ENCODE measurements around the gene PANK1. TPM values are rescaled to one million over a fixed set of nuclear protein-coding genes. Genes with fewer than 3 reads are reported as not detected.

The PANK1 gene
- total RNA-seq, 1 donor from 2014 or later, result 7.9 TPM

DNA sequence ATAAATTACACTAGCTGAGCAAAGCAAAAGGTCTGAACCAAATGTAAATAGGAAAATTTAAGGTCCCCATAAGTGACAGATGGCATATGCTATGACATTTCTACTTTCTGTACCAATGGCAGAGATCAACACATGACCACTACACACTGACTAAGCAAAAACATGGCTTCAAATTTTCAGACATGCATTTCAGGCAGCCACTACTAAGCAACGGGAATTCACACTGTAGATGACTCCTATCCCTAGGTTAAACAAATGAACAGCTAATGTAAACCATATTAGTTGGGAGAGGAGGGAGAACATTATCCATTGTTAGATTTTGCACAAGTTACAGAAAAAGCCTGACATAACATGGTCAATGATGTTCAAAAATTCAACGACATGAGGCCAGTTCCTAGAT lies 45.0 kb upstream of the PANK1 start:
- no peaks in the 10 kb centered on the region for H3K9me3 Mint-ChIP-seq (ENCODE audit: unreplicated experiment)
- Histone ChIP-seq H3K4me2 (ENCODE audit: low read length) (no peak overlapping the region), H3K27me3 (ENCODE audit: insufficient read depth, low read length) (no peaks in the 10 kb centered on the region), H3K27ac (ENCODE audit: low read depth, low read length) (no peak overlapping the region), H2AFZ (ENCODE audit: low read depth, low read length) (no peak overlapping the region), H3K36me3 (ENCODE audit: insufficient read depth, low read length) (no peaks in the 10 kb centered on the region), H3K79me2 (ENCODE audit: insufficient read depth, low read length) (no peaks in the 10 kb centered on the region), H3K9me3 (ENCODE audit: insufficient read depth, low read depth, low read length) (no peaks in the 10 kb centered on the region), H3K9ac (ENCODE audit: low read length) (no peak overlapping the region), H3K4me1 (ENCODE audit: insufficient read depth, low read length) (no peaks in the 10 kb centered on the region), H3K4me3 (ENCODE audit: insufficient read depth, low read depth, low read length) (no peak overlapping the region), H4K20me1 (ENCODE audit: insufficient read depth, low read length) (no peaks in the 10 kb centered on the region)
- DNase-seq (ENCODE audit: low read depth) (no peak), FAIRE-seq (no peak)
- H3K4me3 Mint-ChIP-seq (ENCODE audit: unreplicated experiment), result no peak overlapping the region
- H3K27me3 Mint-ChIP-seq (ENCODE audit: low read depth, unreplicated experiment), result no peaks in the 10 kb centered on the region
- H3K27ac Mint-ChIP-seq (ENCODE audit: unreplicated experiment), result no peak overlapping the region
- no peaks in the 10 kb centered on the region for H3K4me1 Mint-ChIP-seq (ENCODE audit: low read depth, unreplicated experiment)
- TF ChIP-seq CTCF (IDR thresholded peaks at IDR 0.05; ENCODE audit: insufficient read depth, low read depth, low read length), result no peak
- no peak for TF ChIP-seq EZH2 (IDR thresholded peaks at IDR 0.05; ENCODE audit: insufficient read depth, low read length)
- no peaks in the 10 kb centered on the region for H3K36me3 Mint-ChIP-seq (ENCODE audit: low read depth, unreplicated experiment)

- no peaks in the 10 kb centered on the region for H3K9me3 Mint-ChIP-seq (ENCODE audit: unreplicated experiment)
- TF ChIP-seq CTCF (IDR thresholded peaks at IDR 0.05; ENCODE audit: insufficient read depth, low read depth, low read length) (no peak), EZH2 (IDR thresholded peaks at IDR 0.05; ENCODE audit: insufficient read depth, low read length) (no peak)
These were observed 40.9 kb upstream of the PANK1 start for GRCh38 chr10:89685936-89686335.

GRCh38 chr10:89684604-89685003 lies 39.6 kb upstream of the PANK1 start:
- H3K4me2 ChIP-seq (ENCODE audit: low read length), result no peak overlapping the region
- Mint-ChIP-seq H3K9me3 (ENCODE audit: unreplicated experiment) (no peaks in the 10 kb centered on the region), H3K27me3 (ENCODE audit: low read depth, unreplicated experiment) (no peaks in the 10 kb centered on the region), H3K4me3 (ENCODE audit: unreplicated experiment) (no peak overlapping the region), H3K27ac (ENCODE audit: unreplicated experiment) (no peak overlapping the region), H3K4me1 (ENCODE audit: low read depth, unreplicated experiment) (no peaks in the 10 kb centered on the region), H3K36me3 (ENCODE audit: low read depth, unreplicated experiment) (no peaks in the 10 kb centered on the region)
- TF ChIP-seq CTCF (IDR thresholded peaks at IDR 0.05; ENCODE audit: insufficient read depth, low read depth, low read length) (no peak), EZH2 (IDR thresholded peaks at IDR 0.05; ENCODE audit: insufficient read depth, low read length) (no peak)
- H3K9me3 ChIP-seq (ENCODE audit: insufficient read depth, low read depth, low read length), result no peaks in the 10 kb centered on the region
- H4K20me1 ChIP-seq (ENCODE audit: insufficient read depth, low read length), result no peaks in the 10 kb centered on the region
- no peak overlapping the region for H3K4me3 ChIP-seq (ENCODE audit: insufficient read depth, low read depth, low read length)
- peaks cover 2% of the 10 kb centered on the region for H3K4me1 ChIP-seq (ENCODE audit: insufficient read depth, low read length)
- H3K36me3 ChIP-seq (ENCODE audit: insufficient read depth, low read length), result no peaks in the 10 kb centered on the region
- no peak overlapping the region for H3K27ac ChIP-seq (ENCODE audit: low read depth, low read length)
- no peak overlapping the region for H3K9ac ChIP-seq (ENCODE audit: low read length)
- no peaks in the 10 kb centered on the region for H3K79me2 ChIP-seq (ENCODE audit: insufficient read depth, low read length)
- no peak for DNase-seq (ENCODE audit: low read depth)
- no peak for FAIRE-seq
- H3K27me3 ChIP-seq (ENCODE audit: insufficient read depth, low read length), result no peaks in the 10 kb centered on the region
- no peak overlapping the region for H2AFZ ChIP-seq (ENCODE audit: low read depth, low read length)

More at GRCh38 chr10:89685936-89686335, 40.9 kb upstream of the PANK1 start:
- Mint-ChIP-seq H3K36me3 (ENCODE audit: low read depth, unreplicated experiment) (no peaks in the 10 kb centered on the region), H3K4me3 (ENCODE audit: unreplicated experiment) (no peak overlapping the region), H3K27me3 (ENCODE audit: low read depth, unreplicated experiment) (no peaks in the 10 kb centered on the region), H3K27ac (ENCODE audit: unreplicated experiment) (no peak overlapping the region), H3K4me1 (ENCODE audit: low read depth, unreplicated experiment) (no peaks in the 10 kb centered on the region)
- FAIRE-seq (no peak), DNase-seq (ENCODE audit: low read depth) (no peak)
- H3K9me3 ChIP-seq (ENCODE audit: insufficient read depth, low read depth, low read length), result no peaks in the 10 kb centered on the region
- no peak overlapping the region for H3K27ac ChIP-seq (ENCODE audit: low read depth, low read length)
- H3K4me1 ChIP-seq (ENCODE audit: insufficient read depth, low read length), result peaks cover 2% of the 10 kb centered on the region
- H3K79me2 ChIP-seq (ENCODE audit: insufficient read depth, low read length), result no peaks in the 10 kb centered on the region
- H3K4me3 ChIP-seq (ENCODE audit: insufficient read depth, low read depth, low read length), result no peak overlapping the region
- no peak overlapping the region for H3K4me2 ChIP-seq (ENCODE audit: low read length)
- no peaks in the 10 kb centered on the region for H3K27me3 ChIP-seq (ENCODE audit: insufficient read depth, low read length)
- no peak overlapping the region for H2AFZ ChIP-seq (ENCODE audit: low read depth, low read length)
- H4K20me1 ChIP-seq (ENCODE audit: insufficient read depth, low read length), result no peaks in the 10 kb centered on the region
- no peak overlapping the region for H3K9ac ChIP-seq (ENCODE audit: low read length)
- H3K36me3 ChIP-seq (ENCODE audit: insufficient read depth, low read length), result no peaks in the 10 kb centered on the region
